Measurements from ENCODE around the gene MRPS6.

The MRPS6 gene

DNA sequence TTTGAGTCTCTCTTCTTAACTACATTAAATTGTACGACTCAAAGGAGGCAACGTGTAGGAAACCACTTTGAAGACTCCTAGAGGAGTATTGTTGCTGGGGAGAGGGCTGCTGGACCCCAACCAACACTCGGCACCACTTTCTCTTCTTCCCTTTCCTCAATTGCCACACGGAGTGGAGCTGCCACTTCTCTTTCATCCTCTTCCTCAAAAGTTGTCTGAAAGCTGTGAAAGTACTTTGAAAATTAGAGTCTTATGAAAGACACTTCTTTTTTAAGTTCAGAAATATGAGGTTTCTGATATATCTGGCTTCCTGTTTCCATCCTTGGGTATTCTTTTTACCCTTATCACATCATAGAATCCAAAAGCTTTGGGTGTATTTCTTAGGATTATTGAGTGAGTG, 59.5 kb downstream of the MRPS6 start:
- DNase-seq (ENCODE audit: low read depth, low spot score) = no peak

DNA sequence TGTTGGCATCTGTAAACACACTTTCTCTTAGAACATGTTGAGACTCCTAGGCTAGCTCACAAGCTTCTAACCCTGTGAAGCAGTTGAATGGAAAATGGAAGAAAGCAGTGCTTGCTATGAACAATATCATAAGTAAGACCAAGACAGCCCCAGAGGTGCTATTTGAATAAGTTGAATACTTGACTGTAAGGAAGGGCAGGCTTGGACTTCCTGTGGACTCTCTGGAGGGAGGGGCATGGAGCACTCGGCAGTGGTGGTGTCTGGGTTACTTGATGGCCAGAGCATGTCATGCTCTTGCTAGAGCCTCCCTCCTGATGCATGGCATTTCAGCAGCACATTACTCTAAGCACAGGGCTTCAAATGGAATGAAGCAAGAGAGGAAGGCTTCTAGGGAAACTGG, 60.0 kb downstream of the MRPS6 start:
- DNase-seq (ENCODE audit: low read depth, low spot score) = no peak

DNA sequence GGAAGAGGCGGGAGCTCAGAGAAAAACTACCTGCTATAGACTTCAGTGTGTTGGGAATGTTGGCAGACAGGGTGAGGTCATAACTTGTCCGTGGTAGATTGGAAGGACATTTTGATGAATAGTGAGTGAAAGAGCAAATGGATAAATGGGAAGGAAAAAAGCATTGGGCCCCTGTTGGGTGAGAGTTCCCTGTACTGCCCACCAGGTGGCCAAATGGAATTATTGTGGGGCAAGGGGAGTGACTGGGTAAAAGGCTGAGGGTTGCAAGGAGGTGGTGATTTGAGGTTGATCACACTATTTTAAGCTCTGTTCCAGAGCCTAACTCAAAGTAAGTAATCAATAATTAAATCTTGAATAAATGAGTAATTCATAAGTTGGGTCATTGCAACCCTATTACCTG, 60.4 kb downstream of the MRPS6 start:
- no peak for DNase-seq (ENCODE audit: low read depth, low spot score)

DNA sequence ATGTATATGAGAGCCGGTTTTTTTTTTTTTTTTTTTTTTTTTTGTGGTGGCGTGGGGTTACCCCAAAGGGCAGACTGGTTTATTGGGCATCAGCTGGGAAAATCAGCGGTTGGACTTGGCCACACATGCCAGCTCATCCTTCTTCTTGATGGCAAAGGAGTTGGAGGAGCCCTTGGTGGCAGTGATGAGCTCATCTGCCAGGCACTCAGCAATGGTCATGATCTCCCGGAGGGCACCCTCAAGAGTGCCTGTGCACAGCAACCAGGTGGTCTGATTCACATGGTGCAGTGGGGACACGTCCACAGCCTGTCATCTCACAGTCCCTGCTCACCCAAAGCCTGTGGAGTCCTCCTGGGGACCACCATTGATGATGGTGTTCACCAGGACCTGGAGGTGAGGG, 62.0 kb downstream of the MRPS6 start:
- no peak for DNase-seq (ENCODE audit: low read depth, low spot score)

DNA sequence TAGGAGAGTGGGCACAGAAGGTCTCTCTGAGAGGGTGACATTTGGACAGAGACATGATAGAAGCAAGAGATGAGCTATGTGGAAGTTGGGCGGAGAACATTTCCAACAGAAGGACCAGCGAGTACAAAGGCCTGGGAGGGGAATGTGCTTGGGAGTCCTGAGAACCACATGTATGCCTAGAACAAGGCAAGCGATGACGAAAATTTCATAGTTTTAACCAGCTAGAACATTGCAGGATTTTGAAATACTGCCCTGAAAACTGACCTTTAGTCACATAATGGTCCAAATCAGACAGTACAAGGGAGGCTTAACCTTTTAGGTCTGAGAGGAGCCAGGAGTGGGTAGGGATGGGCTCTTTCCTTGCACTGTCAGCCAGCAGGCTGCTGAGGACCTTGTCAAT, 68.0 kb downstream of the MRPS6 start:
- DNase-seq (ENCODE audit: low read depth, low spot score) = no peak

DNA sequence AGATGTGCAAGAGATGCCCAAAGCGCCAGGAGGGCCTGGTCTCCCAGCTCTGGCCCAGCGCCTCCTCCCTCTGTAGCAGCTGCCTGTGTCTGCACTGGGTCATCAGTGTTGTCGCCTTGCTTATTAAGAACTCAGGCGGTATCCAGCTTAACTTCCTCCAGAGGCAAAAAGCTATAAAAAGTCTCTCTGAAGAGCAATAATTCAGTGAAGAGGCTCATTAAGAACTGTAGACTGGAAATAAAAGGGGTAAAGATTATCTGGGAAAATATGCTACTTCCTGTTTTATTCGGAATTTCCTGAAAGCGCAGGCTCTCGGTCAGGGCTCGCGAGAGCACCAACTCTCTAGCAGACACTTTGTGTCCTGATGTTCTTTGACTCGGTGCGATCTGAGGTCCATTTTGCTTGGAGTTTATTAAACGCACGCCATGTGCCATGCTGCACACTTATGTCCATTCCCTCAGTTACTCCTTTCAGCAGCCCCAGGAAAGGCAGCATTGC, 70.4 kb downstream of the MRPS6 start:
- no peak for DNase-seq (ENCODE audit: low read depth, low spot score)

DNA sequence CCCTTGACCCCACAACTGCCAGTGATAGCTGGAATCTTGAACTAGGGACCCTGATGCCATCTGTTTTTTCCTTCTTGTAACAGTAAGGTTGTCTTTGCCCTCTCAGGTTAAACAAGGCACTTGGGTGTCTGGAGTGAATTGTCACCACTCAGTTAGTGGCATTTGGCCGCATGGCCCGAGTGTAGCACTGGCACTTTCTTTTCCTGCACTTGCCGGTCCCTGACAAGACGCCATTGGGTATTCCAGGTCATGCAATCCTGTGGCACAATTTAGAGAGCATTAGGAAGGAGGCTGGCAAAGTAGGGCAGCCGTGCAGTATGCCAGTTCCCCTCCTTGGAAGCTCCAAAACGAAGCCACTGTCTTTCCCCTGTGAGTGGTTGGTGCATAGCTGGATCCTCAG, 70.8 kb downstream of the MRPS6 start:
- no peak for DNase-seq (ENCODE audit: low read depth, low spot score)

DNA sequence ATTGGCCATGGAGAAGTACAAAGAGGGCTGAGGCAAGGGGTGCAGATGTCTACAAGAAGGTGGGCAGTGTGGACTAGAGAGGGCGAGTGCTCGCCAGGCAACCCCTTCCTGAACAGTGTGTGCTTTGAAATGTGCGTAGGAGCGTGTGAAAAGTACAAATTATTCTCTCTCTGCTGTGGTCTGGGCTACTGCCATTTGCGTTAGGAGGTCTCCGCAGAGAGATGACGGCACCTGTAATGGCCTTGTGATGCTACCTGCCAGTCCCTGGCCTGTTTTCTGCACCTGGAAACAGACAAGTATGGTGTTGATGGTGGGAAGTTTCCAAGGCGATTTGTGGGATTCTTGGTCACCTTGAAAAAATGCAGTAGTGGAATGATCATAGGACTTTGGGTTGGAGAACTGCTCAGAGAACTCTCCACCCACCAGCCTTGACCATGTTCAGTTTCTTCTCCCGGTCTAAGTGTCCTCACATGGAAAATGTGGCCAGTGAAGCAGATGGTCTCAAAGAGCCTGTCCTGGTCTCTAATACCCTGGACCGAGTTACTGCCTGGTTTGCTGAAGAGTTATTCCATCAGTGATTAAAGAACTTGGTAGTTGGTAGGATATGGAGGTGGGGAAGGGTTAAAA, 74.5 kb downstream of the MRPS6 start:
- DNase-seq (ENCODE audit: low read depth, low spot score) = no peak

DNA sequence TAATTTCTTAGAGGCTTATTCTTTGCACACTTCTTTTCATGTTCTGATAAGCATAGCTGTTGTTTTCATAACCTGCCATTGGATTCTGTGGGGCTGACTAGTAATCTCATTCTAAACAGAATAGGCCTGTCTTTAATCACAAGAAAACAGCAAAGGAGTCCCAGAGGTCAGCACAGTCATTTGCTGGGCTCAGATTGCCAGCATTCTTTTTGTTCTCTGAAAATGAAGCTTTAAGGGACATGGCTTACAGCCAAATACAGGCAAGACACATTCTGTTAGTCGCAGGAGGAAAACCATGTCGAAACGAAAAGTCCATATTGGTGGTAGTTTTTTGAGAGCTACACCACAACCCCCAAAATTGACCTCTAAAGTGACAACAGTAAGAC, 75.0 kb downstream of the MRPS6 start:
- DNase-seq (ENCODE audit: low read depth, low spot score) = no peak

DNA sequence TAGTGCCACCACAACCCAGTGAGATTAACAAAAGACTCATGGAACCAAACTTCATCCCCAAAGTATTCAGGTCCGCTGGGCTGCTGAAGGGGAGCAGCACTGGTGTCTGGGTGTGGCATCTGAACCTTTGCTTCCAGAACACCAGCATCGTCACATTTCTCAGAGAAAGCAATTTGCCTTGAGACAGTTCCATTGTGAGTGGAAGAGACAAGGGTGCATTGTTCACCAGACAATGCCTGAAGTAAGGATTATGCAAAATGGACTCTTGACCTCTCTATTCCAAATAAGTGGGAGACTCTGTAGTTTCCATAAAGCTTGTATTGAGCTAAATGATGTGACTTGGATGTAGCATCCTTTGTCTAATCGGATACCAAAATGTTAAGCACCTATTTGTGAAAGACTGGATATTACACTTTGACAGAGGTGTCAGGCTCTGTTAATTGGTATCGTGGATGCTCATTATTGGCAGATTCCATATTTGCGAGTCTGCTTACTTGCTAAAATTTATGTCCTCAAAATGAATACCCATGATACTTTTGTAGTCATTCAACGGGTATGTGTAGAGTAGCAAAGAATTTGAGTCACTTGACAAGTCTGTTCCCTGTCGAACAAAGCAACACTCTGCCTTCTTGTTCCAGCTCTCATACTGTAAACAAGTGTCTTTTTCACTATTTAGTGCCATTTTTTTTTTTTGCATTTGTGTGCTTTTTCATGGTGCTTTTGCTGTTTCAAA, 75.6 kb downstream of the MRPS6 start:
- no peak for DNase-seq (ENCODE audit: low read depth, low spot score)

DNA sequence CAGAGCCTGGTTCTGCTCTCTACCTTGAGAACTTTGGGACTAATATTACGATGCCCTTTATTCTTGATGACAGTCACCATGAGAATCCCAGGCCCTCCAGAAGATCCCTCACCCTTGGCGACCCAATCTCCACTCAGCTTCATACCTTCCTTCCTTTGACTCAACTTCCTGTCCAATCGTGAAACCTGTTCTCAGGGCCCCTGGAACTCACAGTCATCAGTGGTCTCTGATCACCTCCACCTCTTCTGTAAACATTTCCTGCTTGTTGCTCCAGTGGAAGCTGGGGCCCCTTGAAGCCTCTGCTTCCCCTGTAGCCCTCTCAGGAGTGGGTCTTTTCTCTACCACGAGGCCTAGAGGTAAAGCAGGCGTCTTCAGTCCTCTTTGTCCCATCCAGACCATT, 79.1 kb downstream of the MRPS6 start:
- no peak for DNase-seq (ENCODE audit: low read depth, low spot score)

DNA sequence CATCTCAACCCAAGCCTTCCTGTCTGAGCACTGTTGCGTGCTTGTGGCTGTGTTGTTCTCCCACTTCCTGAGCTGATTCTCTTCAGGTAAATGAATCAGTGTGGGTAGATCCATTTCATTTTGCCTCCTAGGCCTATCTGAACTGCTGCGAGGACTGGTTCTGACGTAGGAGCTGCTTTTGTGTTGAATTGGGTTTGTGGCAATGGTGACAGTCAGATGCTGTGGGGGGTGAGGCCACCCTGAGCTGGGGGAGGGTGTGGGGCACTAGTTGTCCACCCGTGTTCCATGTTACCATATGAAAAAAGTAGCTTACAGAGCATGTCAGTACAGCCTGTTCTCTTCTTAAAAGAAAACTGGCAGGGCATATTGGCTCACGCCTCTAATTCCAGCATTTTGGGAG, 81.5 kb downstream of the MRPS6 start:
- no peak for DNase-seq (ENCODE audit: low read depth, low spot score)

DNA sequence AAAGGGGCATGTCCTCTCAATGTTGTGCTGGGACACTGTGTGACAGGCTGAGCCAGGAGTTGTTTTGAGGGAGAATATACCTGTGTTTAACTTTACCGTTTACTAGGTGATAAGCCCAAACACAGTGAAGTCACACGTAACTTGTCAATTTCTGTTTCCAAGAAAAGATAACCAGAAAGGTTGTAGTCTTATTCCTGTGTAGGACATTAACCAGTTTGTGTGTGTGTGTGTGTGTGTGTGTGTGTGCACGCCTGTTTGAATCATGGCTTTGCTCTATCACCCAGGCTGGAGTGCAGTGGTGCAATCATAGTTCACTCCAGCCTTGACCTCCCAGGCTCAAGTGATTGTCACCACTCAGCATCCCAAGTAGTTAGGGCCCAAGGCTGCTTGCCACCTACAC, 83.6 kb downstream of the MRPS6 start:
- no peak for DNase-seq (ENCODE audit: low read depth, low spot score)

DNA sequence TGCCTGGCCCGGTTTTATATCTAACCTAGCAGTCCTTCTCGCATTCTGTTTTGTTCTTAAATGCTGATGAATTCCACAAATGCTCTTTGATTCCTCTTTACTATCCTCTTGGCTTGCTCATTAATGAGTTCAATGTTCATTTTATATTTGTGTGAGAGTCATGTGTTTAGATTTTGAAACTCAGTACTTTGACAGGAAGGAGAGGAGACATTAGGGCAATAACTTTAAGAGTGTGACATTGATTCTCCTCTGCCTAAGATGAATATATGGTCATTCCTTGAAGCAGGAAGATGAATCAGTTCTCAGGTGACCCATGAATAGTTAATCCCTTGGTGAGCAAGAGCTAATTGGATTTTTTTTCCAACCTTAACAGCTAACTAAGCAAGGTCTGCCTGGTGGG, 84.1 kb downstream of the MRPS6 start:
- no peak for DNase-seq (ENCODE audit: low read depth, low spot score)

DNA sequence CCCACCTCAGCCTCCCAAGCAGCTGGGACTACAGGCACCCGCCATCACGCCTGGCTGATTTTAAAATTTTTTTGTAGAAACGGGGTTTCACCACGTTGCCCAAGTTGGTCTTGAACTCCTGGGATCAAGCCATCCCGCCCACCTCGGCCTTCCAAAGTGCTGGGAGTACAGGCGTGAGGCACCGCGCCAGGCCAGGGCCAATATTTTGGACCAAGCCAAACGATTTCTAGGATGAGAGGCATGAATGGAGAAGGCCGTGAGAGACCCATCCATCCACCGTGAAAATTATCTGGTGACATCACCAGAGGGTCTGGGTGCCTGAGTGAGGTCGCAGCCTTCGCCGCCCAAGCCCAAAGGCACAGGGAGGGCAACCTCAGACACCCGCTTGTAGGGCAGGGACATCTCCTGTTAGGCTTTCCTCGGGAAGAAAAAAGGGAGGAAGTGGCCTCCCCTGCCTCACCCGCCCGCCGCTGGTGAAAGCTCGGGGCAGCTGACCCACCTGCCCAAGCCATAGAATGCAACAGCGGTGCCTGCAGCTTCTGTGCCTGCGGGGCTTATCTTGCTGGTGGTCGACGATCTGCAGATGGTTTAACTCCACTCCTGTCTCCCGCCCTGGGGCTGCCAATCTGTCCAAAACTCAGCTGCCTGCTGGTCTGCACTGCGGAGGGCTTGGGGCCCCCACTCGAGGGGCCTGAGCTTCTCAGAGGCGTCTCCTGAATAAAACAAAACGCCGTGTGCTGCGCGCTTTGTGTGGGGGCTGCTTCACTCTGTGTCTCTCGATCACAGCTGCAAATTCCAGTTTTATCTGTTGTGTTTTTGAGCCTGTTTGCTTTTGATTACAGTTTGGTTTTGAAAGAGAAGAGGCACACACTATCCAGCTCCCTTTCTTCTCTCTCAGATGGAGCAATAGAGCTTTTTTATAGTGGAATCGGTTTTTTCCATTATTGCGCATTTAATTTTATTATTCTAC, 85.8 kb downstream of the MRPS6 start:
- no peak for DNase-seq (ENCODE audit: low read depth, low spot score)

DNA sequence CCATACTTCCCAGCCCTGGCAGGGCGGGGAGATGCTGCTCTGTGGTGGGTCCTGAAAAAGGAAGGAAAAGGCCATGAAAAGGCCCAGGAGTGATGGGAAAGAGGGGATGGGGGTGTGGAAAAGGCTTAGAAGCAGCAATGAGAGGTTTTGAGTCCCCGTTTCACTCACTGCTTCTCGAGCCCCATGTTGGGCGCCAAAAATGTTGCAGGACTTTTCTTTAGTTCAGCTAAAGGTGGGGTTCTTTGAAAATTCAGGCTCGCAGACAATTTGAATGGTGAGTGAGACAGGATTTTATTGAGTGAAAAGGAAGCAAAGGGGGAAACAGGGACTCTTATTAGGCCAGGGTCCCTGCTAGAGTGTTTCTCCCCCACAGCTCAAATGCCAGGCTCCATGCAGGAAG, 93.1 kb downstream of the MRPS6 start:
- no peak for DNase-seq (ENCODE audit: low read depth, low spot score)

DNA sequence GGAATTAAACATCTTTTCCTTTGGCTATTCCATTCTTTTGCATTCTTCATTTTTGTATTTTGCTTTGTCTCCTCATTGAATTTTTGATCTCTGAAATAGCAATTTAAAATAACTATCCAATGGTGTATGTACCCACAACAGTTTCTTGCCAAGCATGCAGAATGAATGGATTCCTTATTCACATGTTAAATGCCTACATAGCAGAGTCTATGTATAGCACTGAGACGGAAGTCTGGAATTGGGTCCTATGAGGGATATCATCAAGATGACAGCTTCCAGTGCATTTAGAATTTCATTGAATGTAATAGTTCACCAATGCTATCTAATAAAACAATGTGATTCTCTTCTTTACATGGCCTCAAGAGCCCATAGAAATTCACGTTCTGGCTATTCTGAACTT, 97.5 kb downstream of the MRPS6 start:
- no peak for DNase-seq (ENCODE audit: low read depth, low spot score)

DNA sequence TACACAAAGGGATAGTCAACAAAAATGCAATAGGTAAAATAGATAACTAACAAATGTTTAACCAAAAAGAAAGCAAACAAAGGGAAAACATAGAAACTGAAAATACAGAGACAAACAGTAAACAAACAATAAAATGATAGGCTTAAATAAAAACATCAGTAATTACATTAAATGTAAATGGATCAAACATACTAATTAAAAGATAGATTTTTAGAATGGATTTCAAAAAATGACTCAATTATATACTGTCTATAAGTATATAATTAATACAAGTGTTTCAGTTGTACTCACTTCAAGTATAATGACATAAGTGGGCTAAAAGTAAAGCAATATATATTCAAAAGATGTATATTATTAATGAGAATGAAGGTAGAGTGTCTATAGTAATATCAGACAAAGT, 101.1 kb downstream of the MRPS6 start:
- no peak for DNase-seq (ENCODE audit: low read depth, low spot score)

DNA sequence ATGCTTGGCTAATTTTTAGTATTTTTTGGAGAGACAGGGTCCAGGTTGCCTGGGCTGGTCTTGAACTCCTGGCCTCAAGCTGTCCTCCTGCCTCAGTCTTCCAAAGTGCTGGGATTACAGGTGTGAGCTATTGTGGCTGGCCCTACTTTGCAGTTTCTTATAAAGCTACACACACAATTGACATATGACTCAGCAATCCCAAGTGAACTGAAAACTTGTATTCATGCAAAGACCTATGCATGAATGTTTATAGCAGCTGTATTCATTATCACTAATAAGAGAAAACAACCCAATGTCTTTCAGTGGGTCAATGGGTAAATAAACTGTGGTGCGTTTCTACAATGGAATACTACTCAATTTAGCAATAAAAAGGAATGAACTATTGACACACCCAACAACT, 103.1 kb downstream of the MRPS6 start:
- no peak for DNase-seq (ENCODE audit: low read depth, low spot score)

DNA sequence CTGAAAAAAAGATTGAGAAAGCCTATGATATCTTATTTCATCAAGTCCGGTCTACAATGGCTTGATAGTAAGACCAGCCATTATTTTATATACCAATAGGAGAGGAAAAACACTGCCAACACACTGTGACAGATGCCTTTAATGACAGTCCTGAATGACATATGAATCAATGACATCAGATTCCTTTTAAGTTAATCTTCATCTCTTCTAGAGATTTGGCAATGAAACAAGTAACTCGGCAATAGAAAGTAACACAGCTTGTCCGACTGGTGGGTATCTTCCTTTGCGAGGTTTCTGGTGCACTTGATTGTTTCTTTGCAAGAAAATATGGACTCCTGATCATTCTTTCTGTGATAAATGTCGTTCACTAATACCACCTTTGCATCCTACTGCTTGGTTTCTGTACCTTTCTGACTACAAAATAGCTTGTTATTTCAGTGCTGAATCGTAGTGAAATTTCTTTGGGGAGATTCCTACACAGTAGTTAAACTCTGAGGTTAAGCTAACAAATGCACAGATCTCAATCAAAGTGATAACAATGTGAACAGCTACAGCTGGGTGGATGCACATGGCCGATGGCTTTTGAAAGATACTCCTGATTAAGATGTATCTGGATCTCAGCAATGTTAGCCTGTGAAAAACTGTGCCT, 104.7 kb downstream of the MRPS6 start:
- no peak for DNase-seq (ENCODE audit: low read depth, low spot score)

DNA sequence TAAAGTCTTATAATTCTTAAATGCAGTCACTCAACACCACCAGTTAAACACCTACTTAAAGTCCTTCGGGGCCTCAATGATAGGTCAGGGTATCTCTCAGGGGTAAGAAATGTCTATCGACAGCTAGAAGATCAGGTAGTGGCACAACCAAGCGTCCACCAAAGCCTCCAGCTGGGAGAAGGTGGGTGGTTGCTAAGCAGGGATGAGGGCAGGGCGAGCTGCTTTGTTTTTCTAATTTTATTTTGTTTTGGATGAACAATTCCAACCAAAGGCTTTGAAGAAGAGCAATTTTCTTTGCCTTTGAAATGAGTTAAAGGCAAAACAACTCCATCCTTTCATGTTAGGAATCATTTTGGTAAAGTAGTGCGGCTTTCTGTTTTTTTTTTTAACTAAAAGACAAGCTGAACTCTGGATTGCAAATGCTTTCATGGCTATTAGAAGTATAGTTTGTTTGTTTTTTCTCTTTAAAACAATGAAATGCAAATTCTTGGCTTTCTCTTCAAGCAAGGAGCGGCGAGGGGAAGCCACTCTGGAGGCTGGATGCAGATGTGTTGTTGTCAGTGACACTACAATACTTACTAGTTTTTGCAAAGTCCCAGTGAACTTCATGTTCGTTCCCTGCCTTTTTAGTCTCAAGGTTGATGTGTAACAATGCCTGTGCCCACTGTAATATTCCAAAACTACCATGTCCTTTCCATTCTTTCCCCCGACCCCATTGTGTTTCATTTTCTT, 106.0 kb downstream of the MRPS6 start:
- no peak for DNase-seq (ENCODE audit: low read depth, low spot score)

All from activated CD4-positive, CD25-positive, alpha-beta regulatory T cell treated with anti-CD3 and anti-CD28 coated beads, Interleukin-2, amount 50 U/mL, for 16 hours (primary cell).